Keratinocyte (primary cell): Measurements from ENCODE around the gene OR51G1. TPM values are rescaled to one million over a fixed set of nuclear protein-coding genes. Genes with fewer than 3 reads are reported as not detected.

Experiments used
- DNase-seq: peaks from one replicate; pipeline ENCODE4 v3.0.0-alpha.2; 2011; ENCODE audit warnings: low read depth, missing footprints, low spot score
- FAIRE-seq: peaks from 2 replicates; lab custom pipeline; 2011; peaks lifted over from hg19 to GRCh38; lab: Jason Lieb, UNC
- H2AFZ ChIP-seq: 2 replicates; pipeline ENCODE4 v1.6.0; 2012; ENCODE audit warnings: low read length, control low read depth, inconsistent platforms; ENCODE audit not compliant: control insufficient read depth
- H3K27ac ChIP-seq: 2 replicates; pipeline ENCODE4 v1.5.1; 2011; ENCODE audit warnings: low read length; ENCODE audit not compliant: control insufficient read depth, insufficient read depth
- H3K27me3 ChIP-seq: 3 replicates; pipeline ENCODE4 v1.6.0; 2011; ENCODE audit warnings: low read length; ENCODE audit not compliant: control insufficient read depth, insufficient read depth; ENCODE audit errors: extremely low read depth
- H3K36me3 ChIP-seq, 2 experiments: 2 replicates in 1 of 2; 3 replicates in 1 of 2; pipeline ENCODE4 v1.5.1; 2011; ENCODE audit warnings: low read length in 2 of 2, mild to moderate bottlenecking in 1 of 2; ENCODE audit not compliant: control insufficient read depth in 2 of 2, insufficient read depth in 2 of 2; ENCODE audit errors: extremely low read depth in 1 of 2
- H3K4me1 ChIP-seq: 3 replicates; pipeline ENCODE4 v1.5.1; 2011; ENCODE audit warnings: low read length; ENCODE audit not compliant: control insufficient read depth, insufficient read depth; ENCODE audit errors: extremely low read depth
- H3K4me2 ChIP-seq: 3 replicates; pipeline ENCODE4 v1.6.0; 2011; ENCODE audit warnings: low read depth, low read length; ENCODE audit not compliant: control insufficient read depth, insufficient read depth; ENCODE audit errors: extremely low read depth
- H3K4me3 ChIP-seq, 3 experiments: fragments of 200-600 bp in 1 of 3; sonication (generic) in 1 of 3; 2 replicates in 2 of 3; 3 replicates in 1 of 3; pipeline ENCODE4 v1.5.1; 2011 to 2016; ENCODE audit warnings: low read length in 3 of 3, mild to moderate bottlenecking in 3 of 3, control low read depth in 2 of 3, inconsistent platforms in 1 of 3, low read depth in 1 of 3, mixed read lengths in 1 of 3, mixed run types in 1 of 3, moderate library complexity in 1 of 3; ENCODE audit not compliant: control insufficient read depth in 2 of 3, insufficient read depth in 2 of 3; ENCODE audit errors: extremely low read depth in 1 of 3
- H3K79me2 ChIP-seq: 2 replicates; pipeline ENCODE4 v1.6.0; 2012; ENCODE audit warnings: low read length; ENCODE audit not compliant: control insufficient read depth, insufficient read depth
- H3K9ac ChIP-seq: 3 replicates; pipeline ENCODE4 v1.6.0; 2011; ENCODE audit warnings: low read length; ENCODE audit not compliant: control insufficient read depth, insufficient read depth; ENCODE audit errors: extremely low read depth
- H3K9me1 ChIP-seq: 3 replicates; pipeline ENCODE4 v1.6.0; 2011; ENCODE audit warnings: low read length; ENCODE audit not compliant: control insufficient read depth, insufficient read depth; ENCODE audit errors: extremely low read depth
- H3K9me3 ChIP-seq: 2 replicates; pipeline ENCODE4 v1.5.1; 2012; ENCODE audit warnings: low read depth, low read length; ENCODE audit not compliant: control insufficient read depth
- H4K20me1 ChIP-seq: 3 replicates; pipeline ENCODE4 v1.6.0; 2011; ENCODE audit warnings: low read length; ENCODE audit not compliant: control insufficient read depth, insufficient read depth; ENCODE audit errors: extremely low read depth
- CTCF ChIP-seq, 3 experiments: IDR thresholded peaks in 1 of 3; conservative IDR thresholded peaks in 1 of 3; optimal IDR thresholded peaks in 1 of 3; 2 replicates in 2 of 3; 3 replicates in 1 of 3; pipeline versions ENCODE3 to v1.5.1; 2011; ENCODE audit warnings: low read length in 3 of 3, mild to moderate bottlenecking in 3 of 3, moderate library complexity in 2 of 3, control low read depth in 1 of 3, inconsistent platforms in 1 of 3; ENCODE audit not compliant: insufficient read depth in 2 of 3; ENCODE audit errors: extremely low read depth in 1 of 3
- EZH2 ChIP-seq: IDR thresholded peaks from one replicate; pipeline ENCODE4 v1.6.1; 2012; ENCODE audit warnings: inconsistent platforms, mild to moderate bottlenecking, low read length, moderate library complexity
- dilution Hi-C: fragments of 300-500 bp; cut with MboI; formaldehyde crosslinking; loops from one replicate; pipeline ENCODE4 v1.7.0; 2020; ENCODE audit warnings: low sequenced_read_pairs; ENCODE audit not compliant: extremely low pct_ligation_motif_present
- polyA minus RNA-seq, 3 experiments: library from RNA; depleted of rRNA, polyadenylated mRNA; stranded (reverse); fragments of >200 nt; gene quantifications; 1 replicate in 1 of 3; 2 replicates in 1 of 3; 3 replicates in 1 of 3; pipeline ENCODE4 v1.2.3, GENCODE V29; 2011
- polyA plus RNA-seq, 5 experiments: library from polyadenylated mRNA; depleted of rRNA in 3 of 5; stranded (reverse) in 3 of 5; stranded (forward) in 1 of 5; unstranded in 1 of 5; fragments of >200 nt; gene quantifications; 1 replicate in 1 of 5; 2 replicates in 3 of 5; 3 replicates in 1 of 5; pipeline versions ENCODE4 v1.2.1 to v1.2.3, GENCODE V29; 2011 to 2012; ENCODE audit warnings: missing spikeins in 2 of 5, low read depth in 1 of 5, low replicate concordance in 1 of 5

The OR51G1 gene, protein sequence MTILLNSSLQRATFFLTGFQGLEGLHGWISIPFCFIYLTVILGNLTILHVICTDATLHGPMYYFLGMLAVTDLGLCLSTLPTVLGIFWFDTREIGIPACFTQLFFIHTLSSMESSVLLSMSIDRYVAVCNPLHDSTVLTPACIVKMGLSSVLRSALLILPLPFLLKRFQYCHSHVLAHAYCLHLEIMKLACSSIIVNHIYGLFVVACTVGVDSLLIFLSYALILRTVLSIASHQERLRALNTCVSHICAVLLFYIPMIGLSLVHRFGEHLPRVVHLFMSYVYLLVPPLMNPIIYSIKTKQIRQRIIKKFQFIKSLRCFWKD
- polyA plus RNA-seq (not detected in 3 replicates), polyA minus RNA-seq (not detected in 3 replicates)
- polyA plus RNA-seq (2011; ENCODE audit: low read depth) = not detected
- polyA plus RNA-seq (2011; cell fraction: cytosol; rRNA removed) = not detected in 2 replicates
- not detected in 2 replicates for polyA plus RNA-seq (2011; cell fraction: nucleus; rRNA removed)
- polyA plus RNA-seq (2012; ENCODE audit: low replicate concordance) = not detected in 2 replicates
- not detected for polyA minus RNA-seq (2011; cell fraction: cytosol; rRNA and poly(A)+ RNA removed)
- polyA minus RNA-seq (2011; cell fraction: nucleus; rRNA and poly(A)+ RNA removed) = not detected in 2 replicates

DNA sequence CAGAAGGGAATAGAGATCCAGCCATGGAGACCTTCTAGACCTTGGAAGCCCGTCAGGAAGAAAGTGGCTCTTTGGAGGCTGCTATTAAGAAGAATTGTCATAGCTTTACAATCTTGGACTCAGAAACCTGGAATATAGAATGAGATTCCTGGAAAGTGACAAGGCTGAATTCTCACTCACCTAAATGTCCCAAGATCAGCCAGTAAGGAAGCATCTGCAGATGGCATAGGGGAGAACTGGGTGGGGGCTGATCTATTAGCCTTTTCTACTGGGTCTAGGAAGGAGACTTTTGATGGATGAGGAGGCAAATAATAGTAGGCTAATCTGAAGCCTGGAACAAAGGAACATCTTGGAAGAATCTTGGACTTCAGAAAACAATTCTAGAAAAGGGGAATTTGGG is at the start of gene OR51G1:
Gene OR51G1 (minus strand): TSS at position 101 of the 400 bp plus-strand sequence. CDS start 0 bp downstream, at position 101.
- Histone ChIP-seq H3K27ac (no peak within 1 kb of the TSS), H3K9ac (no peak within 1 kb of the TSS), H3K4me1 (no peaks in the 10 kb centered on the region), H2AFZ (no peak within 1 kb of the TSS), H3K4me2 (no peak within 1 kb of the TSS), H3K9me3 (no peaks in the 10 kb centered on the region), H3K4me3 (no peak within 1 kb of the TSS), H3K36me3 (no peaks in the 10 kb centered on the region), H3K9me1 (no peaks in the 10 kb centered on the region), H3K79me2 (no peaks in the 10 kb centered on the region), H3K27me3 (no peaks in the 10 kb centered on the region), H4K20me1 (no peaks in the 10 kb centered on the region)
- FAIRE-seq (no peak), DNase-seq (no peak)
- dilution Hi-C loops = no loop called here
- no peak for TF ChIP-seq CTCF (optimal IDR thresholded peaks at IDR 0.05 in 1 of 3, IDR thresholded peaks at IDR 0.05 in 1 of 3, conservative IDR thresholded peaks at IDR 0.05 in 1 of 3; ENCODE audit: extremely low read depth in 1 of 3, insufficient read depth in 2 of 3, low read length in 3 of 3)
- no peak for TF ChIP-seq EZH2

DNA sequence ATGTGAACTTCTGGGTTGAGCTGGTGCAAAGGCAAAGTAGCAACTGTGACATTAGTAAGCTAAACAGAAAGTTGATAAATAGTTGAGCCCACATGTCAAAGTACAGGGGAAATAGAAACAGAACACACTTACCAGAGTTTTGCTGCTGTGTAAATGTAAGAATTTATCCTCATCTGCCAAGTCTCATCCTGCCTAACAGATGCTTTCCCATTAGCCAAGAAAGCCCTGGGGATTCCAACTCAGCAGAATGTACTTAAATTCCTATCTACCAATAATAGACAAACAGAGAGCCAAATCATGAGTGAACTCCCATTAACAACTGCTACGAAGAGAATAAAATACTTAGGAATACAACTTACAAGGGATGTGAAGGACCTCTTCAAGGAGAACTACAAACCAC is 38.7 kb upstream of the OR51G1 start:
- H3K27me3 ChIP-seq = no peaks in the 10 kb centered on the region
- H3K4me1 ChIP-seq = no peaks in the 10 kb centered on the region
- FAIRE-seq (no peak), DNase-seq (no peak)
- no peak overlapping the region for H3K9ac ChIP-seq
- no peaks in the 10 kb centered on the region for H3K9me3 ChIP-seq
- no peak overlapping the region for H3K4me2 ChIP-seq
- no peak overlapping the region for H2AFZ ChIP-seq
- TF ChIP-seq EZH2 = no peak
- TF ChIP-seq CTCF (optimal IDR thresholded peaks at IDR 0.05 in 1 of 3, IDR thresholded peaks at IDR 0.05 in 1 of 3, conservative IDR thresholded peaks at IDR 0.05 in 1 of 3; ENCODE audit: extremely low read depth in 1 of 3, insufficient read depth in 2 of 3, low read length in 3 of 3) = no peak
- H3K79me2 ChIP-seq = no peaks in the 10 kb centered on the region
- no peaks in the 10 kb centered on the region for H3K9me1 ChIP-seq
- H4K20me1 ChIP-seq = no peaks in the 10 kb centered on the region
- H3K27ac ChIP-seq = no peak overlapping the region
- dilution Hi-C loops = no loop called here
- no peaks in the 10 kb centered on the region for H3K36me3 ChIP-seq
- H3K4me3 ChIP-seq = no peak overlapping the region
